Measurements from ENCODE around the gene KIF1B. TPM values are rescaled to one million over a fixed set of nuclear protein-coding genes. Genes with fewer than 3 reads are reported as not detected.

Gene KIF1B
- total RNA-seq, 1 experiment from 2014 or later: 33.0 TPM

- CTCF ChIA-PET: no interaction called here
- BruUV-seq (replicated peaks): no TSS peak
- POLR2A ChIA-PET: no interaction called here
- intact Hi-C loops (cut with micrococcal nuclease; ENCODE audit: unreplicated experiment) (no loop called here), in situ Hi-C loops (cut with HindIII; ENCODE audit: low pct_unique_long_range_greater_than_20kb, low sequenced_read_pairs) (no loop called here)
- Histone ChIP-seq H3K9me3 (ENCODE audit: control insufficient read depth, insufficient read depth, low read depth, low read length) (no peaks in the 10 kb centered on the region), H3K4me1 (ENCODE audit: control insufficient read depth, insufficient read depth, low read length) (no peaks in the 10 kb centered on the region), H3K27ac (ENCODE audit: low read length) (no peak overlapping the region), H3K27me3 (ENCODE audit: control insufficient read depth, insufficient read depth, low read length) (no peaks in the 10 kb centered on the region), H3K36me3 (ENCODE audit: control insufficient read depth, insufficient read depth, low read length) (no peaks in the 10 kb centered on the region; the same call in 1 of the 2 replicates), H3K4me3 (ENCODE audit: low read depth in 2 of 2, low read length in 2 of 2) (no peak overlapping the region)
- DNase-seq (ENCODE audit: low read depth, low spot score) (no peak), ATAC-seq (no peak)
- TF ChIP-seq POLR2AphosphoS5 (IDR thresholded peaks at IDR 0.05; ENCODE audit: low read depth, low read length) (no peak), SIN3A (IDR thresholded peaks at IDR 0.05; ENCODE audit: borderline replicate concordance, insufficient read depth, low read depth, low read length) (no peak), TCF7L2 (IDR thresholded peaks at IDR 0.05; ENCODE audit: low read depth, low read length) (no peak)
- TF ChIP-seq, protein P1, sequence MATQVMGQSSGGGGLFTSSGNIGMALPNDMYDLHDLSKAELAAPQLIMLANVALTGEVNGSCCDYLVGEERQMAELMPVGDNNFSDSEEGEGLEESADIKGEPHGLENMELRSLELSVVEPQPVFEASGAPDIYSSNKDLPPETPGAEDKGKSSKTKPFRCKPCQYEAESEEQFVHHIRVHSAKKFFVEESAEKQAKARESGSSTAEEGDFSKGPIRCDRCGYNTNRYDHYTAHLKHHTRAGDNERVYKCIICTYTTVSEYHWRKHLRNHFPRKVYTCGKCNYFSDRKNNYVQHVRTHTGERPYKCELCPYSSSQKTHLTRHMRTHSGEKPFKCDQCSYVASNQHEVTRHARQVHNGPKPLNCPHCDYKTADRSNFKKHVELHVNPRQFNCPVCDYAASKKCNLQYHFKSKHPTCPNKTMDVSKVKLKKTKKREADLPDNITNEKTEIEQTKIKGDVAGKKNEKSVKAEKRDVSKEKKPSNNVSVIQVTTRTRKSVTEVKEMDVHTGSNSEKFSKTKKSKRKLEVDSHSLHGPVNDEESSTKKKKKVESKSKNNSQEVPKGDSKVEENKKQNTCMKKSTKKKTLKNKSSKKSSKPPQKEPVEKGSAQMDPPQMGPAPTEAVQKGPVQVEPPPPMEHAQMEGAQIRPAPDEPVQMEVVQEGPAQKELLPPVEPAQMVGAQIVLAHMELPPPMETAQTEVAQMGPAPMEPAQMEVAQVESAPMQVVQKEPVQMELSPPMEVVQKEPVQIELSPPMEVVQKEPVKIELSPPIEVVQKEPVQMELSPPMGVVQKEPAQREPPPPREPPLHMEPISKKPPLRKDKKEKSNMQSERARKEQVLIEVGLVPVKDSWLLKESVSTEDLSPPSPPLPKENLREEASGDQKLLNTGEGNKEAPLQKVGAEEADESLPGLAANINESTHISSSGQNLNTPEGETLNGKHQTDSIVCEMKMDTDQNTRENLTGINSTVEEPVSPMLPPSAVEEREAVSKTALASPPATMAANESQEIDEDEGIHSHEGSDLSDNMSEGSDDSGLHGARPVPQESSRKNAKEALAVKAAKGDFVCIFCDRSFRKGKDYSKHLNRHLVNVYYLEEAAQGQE (IDR thresholded peaks at IDR 0.05; ENCODE audit: insufficient read depth in 1 of 2, low read depth in 2 of 2, low read length in 1 of 2): no peak
- TF ChIP-seq, protein P2, sequence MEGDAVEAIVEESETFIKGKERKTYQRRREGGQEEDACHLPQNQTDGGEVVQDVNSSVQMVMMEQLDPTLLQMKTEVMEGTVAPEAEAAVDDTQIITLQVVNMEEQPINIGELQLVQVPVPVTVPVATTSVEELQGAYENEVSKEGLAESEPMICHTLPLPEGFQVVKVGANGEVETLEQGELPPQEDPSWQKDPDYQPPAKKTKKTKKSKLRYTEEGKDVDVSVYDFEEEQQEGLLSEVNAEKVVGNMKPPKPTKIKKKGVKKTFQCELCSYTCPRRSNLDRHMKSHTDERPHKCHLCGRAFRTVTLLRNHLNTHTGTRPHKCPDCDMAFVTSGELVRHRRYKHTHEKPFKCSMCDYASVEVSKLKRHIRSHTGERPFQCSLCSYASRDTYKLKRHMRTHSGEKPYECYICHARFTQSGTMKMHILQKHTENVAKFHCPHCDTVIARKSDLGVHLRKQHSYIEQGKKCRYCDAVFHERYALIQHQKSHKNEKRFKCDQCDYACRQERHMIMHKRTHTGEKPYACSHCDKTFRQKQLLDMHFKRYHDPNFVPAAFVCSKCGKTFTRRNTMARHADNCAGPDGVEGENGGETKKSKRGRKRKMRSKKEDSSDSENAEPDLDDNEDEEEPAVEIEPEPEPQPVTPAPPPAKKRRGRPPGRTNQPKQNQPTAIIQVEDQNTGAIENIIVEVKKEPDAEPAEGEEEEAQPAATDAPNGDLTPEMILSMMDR (IDR thresholded peaks at IDR 0.05): no peak
Measured at GRCh38 chr1:10242135-10242534, 31.8 kb downstream of the KIF1B start.

GRCh38 chr1:10242811-10243210 lies 32.4 kb downstream of the KIF1B start:
- CTCF ChIA-PET: no interaction called here
- no peaks in the 10 kb centered on the region; the same call in 1 of the 2 replicates for H3K36me3 ChIP-seq (ENCODE audit: control insufficient read depth, insufficient read depth, low read length)
- H3K4me3 ChIP-seq (ENCODE audit: low read depth in 2 of 2, low read length in 2 of 2): no peak overlapping the region
- in situ Hi-C loops (cut with HindIII; ENCODE audit: low pct_unique_long_range_greater_than_20kb, low sequenced_read_pairs): no loop called here
- intact Hi-C loops (cut with micrococcal nuclease; ENCODE audit: unreplicated experiment): no loop called here
- no peak overlapping the region for H3K27ac ChIP-seq (ENCODE audit: low read length)
- no TSS peak for BruUV-seq (replicated peaks)
- H3K27me3 ChIP-seq (ENCODE audit: control insufficient read depth, insufficient read depth, low read length): no peaks in the 10 kb centered on the region
- POLR2A ChIA-PET: no interaction called here
- no peaks in the 10 kb centered on the region for H3K4me1 ChIP-seq (ENCODE audit: control insufficient read depth, insufficient read depth, low read length)
- TF ChIP-seq POLR2AphosphoS5 (IDR thresholded peaks at IDR 0.05; ENCODE audit: low read depth, low read length) (no peak), SIN3A (IDR thresholded peaks at IDR 0.05; ENCODE audit: borderline replicate concordance, insufficient read depth, low read depth, low read length) (no peak), TCF7L2 (IDR thresholded peaks at IDR 0.05; ENCODE audit: low read depth, low read length) (no peak)
- TF ChIP-seq, protein P1 (IDR thresholded peaks at IDR 0.05; ENCODE audit: insufficient read depth in 1 of 2, low read depth in 2 of 2, low read length in 1 of 2): no peak
- TF ChIP-seq, protein P2 (IDR thresholded peaks at IDR 0.05): no peak
- no peak for DNase-seq (ENCODE audit: low read depth, low spot score)
- no peak for ATAC-seq
- H3K9me3 ChIP-seq (ENCODE audit: control insufficient read depth, insufficient read depth, low read depth, low read length): no peaks in the 10 kb centered on the region

Data from Panc1 (cell line).